Left renal cortex interstitium (tissue), 4 donors: ENCODE results near the gene PITPNB. TPM values are rescaled to one million over a fixed set of nuclear protein-coding genes. Genes with fewer than 3 reads are reported as not detected.

Experiments
- DNase-seq, 4 donors: peaks; one replicate each; pipeline ENCODE4 v3.0.0-alpha.2; 2013; ENCODE audit warnings: low read depth in 4 of 4, low spot score in 2 of 4, missing footprints in 1 of 4
- polyA plus RNA-seq, 4 donors: library from polyadenylated mRNA; unstranded; fragments of 120-200 nt; gene quantifications; one replicate each; pipeline ENCODE4 v1.2.1, GENCODE V29; 2013; ENCODE audit not compliant: insufficient read length in 4 of 4

Gene PITPNB
- polyA plus RNA-seq, 4 donors = 54.2 to 75.0 (median 63.4) TPM

DNA sequence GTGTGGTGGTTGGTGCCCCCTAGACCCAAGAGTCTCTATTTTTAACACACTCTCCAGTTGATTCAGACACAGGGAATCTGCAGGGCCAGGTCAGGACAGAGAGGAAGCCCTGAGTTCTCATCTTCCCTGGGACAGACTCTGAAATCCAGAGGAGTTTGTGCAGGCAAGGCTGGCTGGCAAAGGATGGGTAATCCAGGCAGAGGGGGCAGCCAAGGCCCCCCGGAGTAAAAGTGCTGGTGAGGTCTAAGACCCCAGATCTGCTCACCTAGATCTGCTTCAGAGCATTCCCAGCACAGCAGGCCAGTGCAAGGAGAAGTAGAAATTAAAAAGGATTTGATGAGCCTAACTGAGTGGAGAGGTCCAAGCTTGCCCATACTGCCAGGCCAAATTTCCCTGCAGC lies 76.9 kb downstream of the PITPNB start:
- DNase-seq = no peak

DNA sequence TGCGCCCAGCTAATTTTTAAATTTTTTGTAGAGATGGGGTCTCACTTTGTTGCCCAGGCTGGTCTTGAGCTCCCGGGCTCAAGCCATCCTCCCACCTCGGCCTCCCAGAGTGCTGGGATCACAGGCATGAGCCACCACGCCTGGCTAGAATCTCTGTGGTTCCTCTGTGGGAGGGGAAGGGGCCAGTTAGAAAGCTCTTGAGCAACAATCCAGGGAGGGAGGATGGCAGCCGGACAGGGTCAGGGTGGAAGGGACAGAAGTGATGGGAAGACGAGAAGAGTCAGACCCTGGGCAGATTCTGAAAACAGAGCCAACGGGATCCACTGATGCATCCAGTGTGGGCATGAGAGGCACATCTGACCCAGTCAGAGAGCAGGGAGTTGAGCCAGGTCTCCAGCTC lies 78.6 kb downstream of the PITPNB start:
- no peak for DNase-seq

DNA sequence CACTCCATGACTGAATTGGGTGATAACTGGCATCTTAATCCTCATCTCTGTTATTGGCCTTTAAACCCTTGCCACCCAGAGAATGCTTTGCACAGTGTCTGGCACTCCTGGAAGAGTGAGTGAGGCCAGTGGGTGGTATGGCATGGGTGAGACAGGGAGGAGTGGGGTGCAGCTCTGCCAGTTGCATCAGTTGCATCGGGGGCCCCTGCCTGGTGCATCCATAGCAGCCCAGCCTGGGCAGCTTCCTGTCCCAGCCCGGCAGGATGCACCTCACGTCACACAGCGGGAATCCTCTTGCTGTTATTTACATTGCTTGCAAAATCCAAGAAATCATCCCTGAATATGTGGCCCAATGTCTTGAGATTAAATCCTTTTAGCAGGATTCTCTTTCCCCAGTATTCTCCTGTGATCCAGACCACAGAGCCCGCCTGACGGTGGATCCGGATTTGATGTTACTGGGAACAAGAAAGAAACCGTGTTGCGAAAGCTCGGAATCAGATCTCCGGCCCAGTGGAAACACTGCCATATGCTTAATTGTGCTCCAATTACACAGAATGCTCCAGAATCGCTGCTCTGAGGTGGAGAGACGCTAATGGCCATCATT lies 79.9 kb downstream of the PITPNB start:
- DNase-seq = no peak

DNA sequence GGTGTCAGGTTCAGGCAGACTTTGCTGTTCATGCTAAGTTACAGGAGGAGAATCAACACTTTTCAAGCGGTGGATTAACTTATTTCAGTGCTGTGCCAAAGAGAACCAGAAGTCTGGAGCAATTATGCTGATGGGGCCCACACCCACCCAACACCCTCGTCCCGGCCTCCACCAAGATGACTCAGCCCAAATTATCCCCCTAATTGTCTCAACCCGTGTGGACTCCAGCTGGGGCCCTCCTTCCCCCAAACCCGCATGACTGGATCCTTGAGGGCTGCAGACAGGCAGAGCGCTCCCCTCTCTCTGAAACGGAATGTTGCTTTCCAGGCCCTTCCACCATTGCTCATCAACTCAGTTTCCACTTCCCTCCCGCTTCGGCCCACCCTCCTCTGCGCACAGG lies 82.9 kb downstream of the PITPNB start:
- DNase-seq = no peak

DNA sequence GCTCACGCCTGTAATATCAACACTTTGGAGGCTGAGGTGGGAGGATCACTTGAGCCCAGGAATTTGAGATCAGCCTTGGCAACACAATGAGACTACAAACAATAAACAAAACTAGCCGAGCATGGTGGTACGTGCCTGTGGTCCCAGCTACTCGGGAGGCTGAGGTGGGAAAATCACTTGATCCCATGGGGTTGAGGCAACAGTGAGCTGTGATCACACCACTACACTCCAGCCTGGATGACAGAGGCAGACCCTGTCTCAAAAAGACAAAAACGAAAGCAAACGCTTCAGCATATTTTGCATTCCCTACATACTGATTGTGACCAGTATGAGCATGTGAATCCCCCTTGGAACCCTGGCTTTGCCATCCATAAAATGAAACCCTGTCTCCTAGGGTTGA lies 83.6 kb downstream of the PITPNB start:
- DNase-seq = no peak

DNA sequence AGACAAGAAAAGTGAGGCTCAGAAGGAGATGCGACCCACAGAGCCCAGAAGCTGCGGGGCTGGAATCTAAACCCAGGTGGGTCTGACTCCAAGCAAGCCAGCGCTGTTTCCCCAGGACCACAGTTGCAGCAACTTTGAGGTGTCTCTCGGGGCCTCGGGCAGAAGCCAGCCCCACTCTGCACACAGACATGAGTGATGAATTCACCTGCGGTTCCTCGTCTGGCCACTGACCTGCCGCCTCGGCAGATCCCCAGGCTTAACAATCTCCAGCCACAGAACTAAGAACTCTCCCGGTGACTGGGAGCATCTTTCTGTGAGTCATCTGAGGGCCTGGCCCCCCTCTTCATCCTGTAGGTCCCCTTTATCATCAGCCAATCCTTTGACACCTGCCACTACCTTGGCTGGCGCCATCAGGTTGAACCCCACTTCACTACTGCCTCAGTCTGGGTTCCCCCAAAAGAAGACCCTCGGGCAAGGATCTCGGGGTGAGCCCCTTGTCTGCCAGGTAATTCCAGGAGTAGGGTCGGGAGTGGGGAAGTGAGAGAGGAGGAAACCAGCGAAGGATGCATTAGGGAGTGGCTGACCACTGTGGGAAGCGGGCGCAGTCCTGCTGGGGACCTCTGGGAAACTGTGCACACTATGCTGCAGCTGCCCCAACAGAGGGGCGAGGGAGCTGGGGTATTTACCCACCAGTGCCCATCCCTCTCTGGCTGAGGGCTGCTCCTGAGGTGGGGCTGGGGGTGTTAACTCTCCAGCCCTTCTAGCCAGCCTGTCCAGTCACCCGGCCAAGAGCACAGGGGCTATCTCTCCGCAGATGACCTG lies 84.5 kb downstream of the PITPNB start:
- no peak for DNase-seq

DNA sequence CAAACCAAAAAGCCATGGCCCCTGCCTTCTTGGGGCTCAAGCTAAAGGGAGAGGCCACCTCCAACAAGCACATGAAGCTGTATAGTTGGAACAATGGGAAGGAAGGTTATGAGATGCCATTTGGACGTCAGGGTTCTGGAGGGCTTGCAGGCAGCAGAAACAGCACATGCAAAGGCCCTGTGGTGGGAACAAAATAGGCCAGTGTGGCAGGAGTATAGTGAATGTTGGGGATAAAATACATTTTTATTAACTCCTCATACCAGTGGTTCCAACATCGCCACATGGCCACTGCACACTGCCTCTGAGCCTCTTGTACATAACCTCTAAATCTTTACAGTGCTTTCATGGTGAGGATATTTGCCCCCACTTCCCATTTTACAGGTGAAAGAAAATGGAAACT lies 85.3 kb downstream of the PITPNB start:
- DNase-seq = no peak

DNA sequence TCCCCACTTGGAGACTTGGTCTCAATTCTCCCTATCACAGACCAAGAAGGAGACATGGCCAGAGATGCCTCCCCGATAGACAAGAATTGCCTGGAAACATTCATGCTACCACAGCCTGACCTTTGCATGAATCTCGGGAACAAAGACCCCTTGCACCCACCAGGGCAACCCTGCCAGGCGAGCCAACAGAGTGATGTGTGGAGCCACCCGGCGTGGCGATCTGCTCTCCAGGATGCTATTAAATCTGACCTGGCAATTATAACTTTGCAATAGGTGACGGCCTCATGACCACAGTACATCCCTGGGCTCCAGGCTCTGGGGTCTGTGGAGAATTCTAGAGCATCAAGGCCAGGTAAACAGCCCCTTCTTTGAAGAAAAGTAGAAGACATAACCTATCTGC lies 86.5 kb downstream of the PITPNB start:
- no peak for DNase-seq

DNA sequence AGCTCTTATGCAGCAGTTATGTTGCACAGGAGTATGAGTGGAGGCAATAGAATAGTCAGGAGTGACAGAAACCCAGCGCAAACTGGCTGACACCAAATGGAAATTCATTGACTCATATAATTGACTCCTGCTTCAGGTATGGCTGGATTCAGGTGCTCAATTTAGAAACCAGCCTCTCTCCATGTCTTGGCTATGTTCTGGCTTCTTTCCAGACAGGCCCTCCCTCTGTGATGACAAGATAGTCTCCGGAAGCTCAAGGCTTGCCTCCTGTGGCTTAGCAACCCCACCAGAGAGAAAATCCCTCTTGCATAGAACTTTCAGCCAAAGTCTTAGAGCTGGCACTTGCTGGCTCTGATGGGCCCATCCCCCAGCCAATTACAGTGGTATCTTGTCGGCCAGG lies 89.4 kb downstream of the PITPNB start:
- DNase-seq = no peak

DNA sequence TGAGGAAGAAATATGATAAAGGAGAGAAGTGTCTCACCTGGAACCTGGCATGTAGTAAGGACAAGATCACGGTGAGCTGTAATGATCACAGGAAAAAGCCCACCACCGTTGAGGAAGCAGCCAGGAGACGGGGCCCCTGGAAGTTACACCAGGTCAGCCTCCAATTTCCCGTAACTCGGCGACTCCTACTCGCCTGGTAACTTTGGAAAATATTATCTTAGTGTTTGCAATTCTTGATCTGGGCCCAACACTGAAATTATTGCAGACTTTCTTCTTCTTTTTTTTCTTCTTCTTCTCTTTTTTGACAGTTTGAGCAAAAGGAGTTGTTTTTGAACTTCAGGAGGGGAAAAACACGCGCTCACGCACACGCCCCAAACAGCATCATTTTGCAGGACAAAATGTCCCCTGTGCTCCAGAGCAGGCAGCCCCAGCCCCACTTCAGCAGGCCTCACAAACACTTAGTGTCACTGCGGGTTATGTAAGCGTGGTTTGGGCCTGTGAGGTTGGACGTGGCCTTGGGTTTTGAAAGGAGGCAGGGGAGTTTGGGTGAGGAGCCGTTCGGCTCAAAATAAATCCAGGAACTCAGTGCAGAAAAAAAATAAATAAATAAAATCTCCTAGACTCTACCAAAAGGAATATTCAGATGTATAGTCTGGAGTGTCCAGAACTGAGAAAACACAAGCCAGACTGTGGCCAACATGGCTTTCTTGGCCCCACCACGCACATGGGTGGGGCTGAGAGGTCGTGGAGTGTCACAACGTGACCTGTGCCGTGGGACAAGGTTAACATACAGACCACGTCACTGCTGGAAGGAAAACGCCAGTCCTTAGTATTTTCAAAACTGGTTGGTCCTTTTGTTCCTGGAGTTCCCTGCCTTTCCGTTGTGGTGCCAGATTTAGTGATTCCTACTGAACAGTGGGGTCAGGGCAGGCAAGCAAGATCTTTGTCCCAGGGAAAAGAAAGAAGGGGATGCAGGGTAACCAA lies 91.2 kb downstream of the PITPNB start:
- DNase-seq = no peak

DNA sequence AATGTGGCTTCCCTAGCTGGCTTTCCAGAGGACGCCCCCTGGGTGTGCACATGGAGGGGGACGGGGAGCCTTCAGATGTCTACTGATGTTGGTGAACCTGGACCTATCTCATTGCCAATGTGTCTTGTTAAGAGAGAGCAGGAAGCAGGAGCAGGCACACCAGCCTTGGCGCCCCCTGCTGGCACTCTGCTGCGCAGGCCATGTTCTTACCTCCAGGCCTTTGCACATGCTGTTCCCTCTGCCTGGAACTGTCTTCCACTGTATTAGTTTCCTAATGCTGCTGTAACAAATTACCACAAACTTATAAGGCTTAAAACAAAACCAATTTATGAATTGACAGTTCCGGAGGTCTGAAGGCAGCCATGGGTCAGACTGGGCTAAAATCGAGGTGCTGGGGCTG lies 93.9 kb downstream of the PITPNB start:
- DNase-seq = no peak

DNA sequence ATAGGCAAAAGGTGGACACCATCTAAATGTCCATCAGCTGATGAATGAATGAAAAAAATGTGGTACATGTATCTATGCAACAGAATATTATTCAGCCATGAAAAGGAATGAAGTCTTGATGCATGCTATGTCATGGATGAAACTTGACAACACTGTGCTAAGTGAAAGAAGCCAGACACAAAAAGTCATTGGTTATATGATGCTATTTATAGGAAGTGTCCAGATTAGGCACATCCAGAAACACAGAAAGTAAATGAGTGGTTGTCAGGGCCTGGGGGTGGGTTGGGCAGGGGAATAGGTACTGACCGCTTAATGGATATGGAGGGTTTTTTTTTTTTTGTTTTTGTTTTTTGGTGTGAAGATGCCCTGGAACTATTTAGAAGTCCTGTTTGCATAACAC lies 95.8 kb downstream of the PITPNB start:
- no peak for DNase-seq

DNA sequence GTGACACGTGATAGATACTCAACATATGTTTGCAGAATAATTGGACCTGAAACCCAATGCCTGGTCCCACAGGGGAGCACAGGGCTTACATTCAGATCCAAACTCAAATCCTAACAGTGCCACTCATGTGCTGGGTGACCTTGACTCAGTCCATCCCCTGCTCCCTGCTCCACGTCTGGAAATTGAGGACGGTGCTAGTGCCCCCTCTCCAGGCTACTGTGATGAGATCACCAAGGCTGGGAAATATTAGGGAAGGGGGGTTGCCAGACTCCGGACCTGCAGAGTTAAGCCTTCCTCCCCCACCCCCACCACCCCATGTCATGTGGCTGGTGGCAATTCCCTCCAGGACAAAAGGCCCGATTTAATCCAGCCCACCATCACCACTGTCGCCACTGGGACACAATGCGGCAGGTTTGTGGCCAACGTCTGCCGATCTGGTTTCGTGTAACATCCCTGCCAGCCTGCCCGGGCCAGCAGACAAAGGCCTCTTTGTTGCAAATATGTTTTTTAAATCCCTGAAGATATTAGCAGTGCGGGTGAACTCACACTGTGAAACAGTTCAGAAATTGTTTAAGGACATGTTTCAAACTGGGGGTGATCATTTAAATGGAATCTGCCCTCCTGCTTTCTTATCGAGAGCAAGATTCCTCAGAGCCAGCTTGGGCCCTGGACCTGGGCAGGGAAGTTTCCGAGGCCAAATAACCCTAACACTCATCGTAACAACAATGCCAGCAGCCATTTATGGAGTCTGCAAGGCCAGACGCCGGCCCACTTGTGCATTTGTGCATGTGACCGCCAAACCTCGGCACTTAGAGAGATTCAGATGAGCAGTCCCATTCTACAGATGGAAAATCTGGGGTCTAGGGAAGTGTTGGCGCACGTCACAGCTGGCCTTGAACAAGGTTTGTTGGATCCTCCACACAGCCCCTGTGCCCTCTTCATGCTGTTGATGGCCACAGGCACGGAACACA lies 97.9 kb downstream of the PITPNB start:
- DNase-seq = no peak

DNA sequence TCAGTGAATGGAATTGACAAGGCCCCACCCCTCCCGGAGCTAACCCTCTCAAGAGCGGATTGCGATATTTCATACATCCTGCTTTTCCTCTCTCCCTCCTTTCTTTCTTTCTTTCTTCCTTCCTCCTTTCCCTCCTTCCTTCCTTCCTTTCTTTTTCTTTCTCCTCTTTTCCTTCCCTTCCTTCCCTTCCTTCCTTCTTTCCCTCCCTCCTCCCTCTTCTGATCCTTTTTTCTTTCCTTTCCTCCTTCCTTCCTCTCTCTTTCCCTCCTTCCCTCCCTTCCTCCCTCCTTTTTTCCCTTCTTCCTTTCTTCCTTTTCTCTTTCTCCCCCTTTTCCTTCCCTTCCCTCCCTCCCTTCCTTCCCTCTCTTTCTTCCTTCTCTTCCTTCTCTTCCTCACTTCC lies 102.5 kb downstream of the PITPNB start:
- no peak for DNase-seq

DNA sequence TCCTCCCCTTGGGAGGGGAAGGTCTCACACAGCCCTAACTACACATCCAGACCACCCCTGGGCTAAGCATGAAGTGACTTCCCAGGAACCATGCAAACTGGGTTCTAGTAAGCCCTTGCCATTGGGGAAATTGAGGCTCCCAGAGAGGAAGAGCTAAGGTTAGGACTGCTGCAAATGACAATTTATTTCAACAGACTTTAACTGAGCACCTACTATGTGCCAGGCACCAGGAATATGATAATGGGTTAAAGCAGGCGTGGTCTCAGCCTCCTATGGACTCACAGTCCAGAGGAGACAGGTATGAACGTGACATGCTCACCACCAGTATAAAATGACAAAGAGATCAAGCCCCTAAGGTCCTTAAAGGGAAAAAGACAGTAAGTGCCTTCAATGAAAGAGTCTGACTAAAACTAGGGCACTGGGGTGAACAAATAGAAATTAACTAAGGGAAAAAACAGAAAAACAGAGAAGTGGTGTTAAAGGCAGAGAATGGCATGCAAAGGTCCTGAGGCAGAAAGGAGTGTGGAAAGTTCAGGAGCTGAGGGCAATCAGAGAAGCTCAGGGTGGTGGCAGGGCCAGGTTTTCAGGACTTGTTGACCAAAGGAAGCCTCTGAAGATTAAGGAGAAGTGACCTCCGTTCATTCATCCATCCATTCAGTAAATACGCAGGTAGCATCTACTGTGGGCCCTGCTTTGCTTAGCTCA lies 103.1 kb downstream of the PITPNB start:
- no peak for DNase-seq

DNA sequence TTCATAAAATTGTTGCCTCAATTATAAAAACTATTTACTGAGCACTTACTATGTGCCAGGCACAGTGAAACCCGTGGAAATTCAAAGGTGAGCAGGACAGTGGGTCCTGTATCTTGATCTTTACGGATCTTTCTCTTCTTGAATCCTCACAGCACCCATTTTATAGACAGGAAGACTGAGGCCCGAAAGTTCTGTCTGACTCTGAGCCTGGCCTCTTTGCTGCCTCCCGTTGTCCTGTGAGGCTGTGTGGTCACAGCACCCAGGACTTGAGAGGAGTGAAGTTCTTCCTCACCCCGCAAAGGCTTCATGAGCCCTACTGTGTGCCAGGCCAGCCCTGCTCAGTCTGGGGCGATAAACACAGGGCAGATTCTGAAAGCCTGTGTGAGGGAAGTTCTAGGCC lies 104.1 kb downstream of the PITPNB start:
- DNase-seq = no peak

DNA sequence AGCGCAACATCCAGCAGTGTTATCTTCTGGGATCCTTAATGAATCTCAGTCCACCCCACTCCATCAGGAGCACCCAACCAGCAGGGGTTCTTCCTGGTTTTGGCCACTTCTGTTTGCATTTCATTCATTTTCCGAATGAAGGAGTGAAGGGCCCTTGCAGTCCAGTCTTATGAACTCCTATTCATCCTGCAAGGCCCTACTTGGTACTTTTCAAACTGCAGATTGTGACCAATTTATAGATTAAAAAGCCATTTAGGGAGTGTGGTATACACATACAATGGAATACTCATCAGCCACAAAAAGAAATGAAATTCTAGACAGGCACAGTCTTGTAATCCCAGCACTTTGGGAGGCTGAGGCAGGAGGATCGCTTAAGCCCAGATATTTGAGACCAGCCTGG lies 107.3 kb downstream of the PITPNB start:
- DNase-seq = no peak

DNA sequence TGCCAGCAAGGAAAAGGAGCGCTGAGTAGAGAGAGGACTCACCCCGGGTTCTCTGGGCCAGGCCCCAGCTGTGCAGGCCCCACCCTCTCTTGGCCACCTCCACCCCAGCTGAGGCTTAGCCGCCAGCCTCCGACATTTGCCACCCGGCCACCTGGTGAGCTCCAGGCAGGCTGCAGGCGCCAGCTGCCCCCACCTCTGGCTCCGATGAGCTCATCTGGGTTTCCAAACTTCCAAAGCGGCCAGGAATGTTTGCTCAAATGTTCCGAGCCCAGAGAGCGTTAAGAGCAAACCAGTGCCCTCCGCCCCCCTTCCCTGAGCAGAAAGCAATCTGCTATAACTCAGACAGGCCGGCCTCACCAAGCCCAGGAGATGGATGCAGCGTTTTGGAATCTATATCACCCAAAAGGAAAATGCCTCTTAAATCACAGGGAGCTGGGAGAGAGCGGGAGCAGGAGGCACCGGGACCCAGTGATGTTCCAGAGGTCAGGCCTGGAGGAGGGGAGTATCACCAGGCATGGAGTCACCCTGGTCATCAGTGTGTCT lies 108.4 kb downstream of the PITPNB start:
- DNase-seq = no peak
